ENCODE results near the gene INVS.
A peak's percentile ranks its signal among the peaks of the same experiment; 100 is the strongest.

The INVS gene

GRCh38 chr9:100208673-100209072, 109.6 kb downstream of the INVS start:
- H3K27me3 ChIP-seq: no peaks in the 10 kb centered on the region
- H3K4me3 ChIP-seq: no peak overlapping the region
- DNase-seq: no peak
- H3K27ac ChIP-seq: no peak overlapping the region
- intact Hi-C loops (cut with DNase I; ENCODE audit: low total_unique reads): no loop called here
- no peaks in the 10 kb centered on the region for H3K9me3 ChIP-seq
- no peaks in the 10 kb centered on the region for H3K36me3 ChIP-seq
- no peak for TF ChIP-seq CTCF (IDR thresholded peaks at IDR 0.05)
- no peaks in the 10 kb centered on the region for H3K4me1 ChIP-seq

GRCh38 chr9:100211476-100211875, 112.4 kb downstream of the INVS start:
- intact Hi-C loops (cut with DNase I; ENCODE audit: low total_unique reads): no loop called here
- Histone ChIP-seq H3K4me3 (no peak overlapping the region), H3K27ac (no peak overlapping the region), H3K27me3 (no peaks in the 10 kb centered on the region), H3K9me3 (no peaks in the 10 kb centered on the region), H3K36me3 (no peaks in the 10 kb centered on the region), H3K4me1 (no peaks in the 10 kb centered on the region)
- TF ChIP-seq CTCF (IDR thresholded peaks at IDR 0.05): no peak
- DNase-seq: no peak

- no peak for TF ChIP-seq CTCF (IDR thresholded peaks at IDR 0.05)
- DNase-seq: no peak
- intact Hi-C loops (cut with DNase I; ENCODE audit: low total_unique reads): no loop called here
- no peaks in the 10 kb centered on the region for H3K4me1 ChIP-seq
- no peak overlapping the region for H3K4me3 ChIP-seq
- no peak overlapping the region for H3K27ac ChIP-seq
- H3K27me3 ChIP-seq: no peaks in the 10 kb centered on the region
- H3K9me3 ChIP-seq: no peaks in the 10 kb centered on the region
- no peaks in the 10 kb centered on the region for H3K36me3 ChIP-seq
Observed at GRCh38 chr9:100213730-100214477, 114.9 kb downstream of the INVS start.

- DNase-seq: no peak
- Histone ChIP-seq H3K27ac (no peak overlapping the region), H3K27me3 (no peaks in the 10 kb centered on the region), H3K9me3 (no peaks in the 10 kb centered on the region), H3K4me3 (no peak overlapping the region), H3K4me1 (no peaks in the 10 kb centered on the region), H3K36me3 (no peaks in the 10 kb centered on the region)
- intact Hi-C loops (cut with DNase I; ENCODE audit: low total_unique reads): loop anchor here (5.0 kb wide), 1 partner anchor 184 kb away; no protein-coding TSS in a partner anchor
- TF ChIP-seq CTCF (IDR thresholded peaks at IDR 0.05): peak; percentile 41 to 44
Observed at GRCh38 chr9:100216178-100216787, 117.2 kb downstream of the INVS start.

GRCh38 chr9:100217536-100217935, 118.5 kb downstream of the INVS start:
- Histone ChIP-seq H3K4me3 (no peak overlapping the region), H3K36me3 (no peaks in the 10 kb centered on the region)

More at GRCh38 chr9:100217536-100217935, 118.5 kb downstream of the INVS start:
- DNase-seq: no peak
- Histone ChIP-seq H3K27ac (no peak overlapping the region), H3K9me3 (no peaks in the 10 kb centered on the region), H3K4me1 (no peaks in the 10 kb centered on the region), H3K27me3 (no peaks in the 10 kb centered on the region)
- intact Hi-C loops (cut with DNase I; ENCODE audit: low total_unique reads): loop anchor here (5.0 kb wide), 1 partner anchor 185 kb away; no protein-coding TSS in a partner anchor
- no peak for TF ChIP-seq CTCF (IDR thresholded peaks at IDR 0.05)

All from tibial artery (tissue), 4 donors.